ENCODE measurements around the gene CAMTA1.
"Not testable (repeated sequence)": the region's sequence is repeated elsewhere in the genome, so short reads cannot be mapped to it uniquely, and the experiment has no call there.

CAMTA1 gene

DNA sequence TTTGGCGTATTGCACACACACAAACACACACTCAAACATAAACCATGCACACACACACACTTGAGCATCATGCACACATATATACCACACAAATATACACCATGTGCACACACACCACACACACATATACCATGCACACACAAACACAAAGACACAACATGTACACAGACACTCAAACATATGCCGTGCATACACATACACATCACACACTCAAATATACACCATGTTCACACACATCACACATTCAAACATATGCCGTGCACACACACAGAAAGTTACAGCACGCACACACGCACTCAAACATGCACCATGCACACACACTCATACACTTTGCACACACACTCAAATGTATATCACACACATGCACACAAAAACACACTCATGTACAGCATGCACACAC lies 361.5 kb downstream of the CAMTA1 start:
- DNase-seq (ENCODE audit: low read depth, low spot score), result no peak

DNA sequence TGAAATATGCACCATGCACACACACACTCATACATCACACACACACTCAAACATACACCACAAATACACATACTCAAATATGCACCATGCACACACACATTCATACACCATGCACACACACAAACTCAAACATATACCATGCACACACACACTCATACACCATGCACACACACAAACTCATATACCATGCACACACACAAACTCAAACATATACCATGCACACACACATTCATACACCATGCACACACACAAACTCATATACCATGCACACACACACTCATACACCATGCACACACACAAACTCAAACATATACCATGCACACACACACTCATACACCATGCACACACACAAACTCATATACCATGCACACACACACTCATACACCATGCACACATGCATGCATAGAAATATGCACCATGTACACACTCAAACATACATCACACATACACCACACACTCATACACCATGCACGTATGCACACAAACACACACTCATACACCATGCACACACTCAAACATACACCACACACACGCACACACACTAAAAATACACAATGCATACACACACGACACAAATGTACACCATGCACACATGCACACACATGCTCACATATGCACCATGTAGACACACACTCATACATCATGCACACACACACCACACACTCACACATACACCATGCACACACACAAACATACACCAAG lies 362.5 kb downstream of the CAMTA1 start:
- not testable (repeated sequence) for DNase-seq (ENCODE audit: low read depth, low spot score)

DNA sequence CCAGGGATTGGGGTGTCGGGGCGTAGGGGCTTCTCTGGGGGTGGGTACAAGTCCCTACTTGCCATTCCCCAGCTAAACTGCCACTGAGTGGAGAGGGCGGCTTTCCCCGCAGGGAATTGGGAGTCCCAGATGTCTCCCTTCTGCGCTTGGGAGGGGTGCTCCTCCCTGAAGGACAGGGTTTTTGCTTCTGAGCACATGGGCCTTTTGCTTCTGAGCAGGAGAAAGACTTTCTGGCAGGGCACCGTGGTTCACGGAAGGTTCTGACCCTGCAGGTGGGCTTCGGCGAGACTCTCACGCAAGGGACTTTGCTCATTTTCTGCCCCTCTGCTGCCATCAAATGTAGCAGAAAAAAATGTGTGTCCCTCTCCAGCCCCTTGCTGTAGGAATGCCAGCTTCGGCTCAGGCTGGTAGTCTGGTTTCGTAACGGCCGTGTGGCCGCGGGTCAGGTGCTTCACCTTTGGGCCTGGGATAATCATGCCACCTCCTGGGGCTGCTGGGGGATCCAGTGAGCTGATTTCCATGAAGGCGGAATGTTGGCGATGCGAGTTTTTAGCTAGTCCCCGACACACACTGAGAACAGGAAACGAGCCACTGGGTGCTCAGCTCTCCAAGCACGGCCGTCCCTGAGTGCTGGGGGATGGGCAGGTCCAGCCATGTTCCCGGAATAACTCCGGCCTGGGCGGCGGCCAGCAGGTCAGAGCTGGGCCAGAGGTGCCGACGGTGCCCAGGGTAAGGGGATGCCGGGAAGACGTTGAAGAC lies 364.0 kb downstream of the CAMTA1 start:
- DNase-seq (ENCODE audit: low read depth, low spot score), result peak; percentile 58

DNA sequence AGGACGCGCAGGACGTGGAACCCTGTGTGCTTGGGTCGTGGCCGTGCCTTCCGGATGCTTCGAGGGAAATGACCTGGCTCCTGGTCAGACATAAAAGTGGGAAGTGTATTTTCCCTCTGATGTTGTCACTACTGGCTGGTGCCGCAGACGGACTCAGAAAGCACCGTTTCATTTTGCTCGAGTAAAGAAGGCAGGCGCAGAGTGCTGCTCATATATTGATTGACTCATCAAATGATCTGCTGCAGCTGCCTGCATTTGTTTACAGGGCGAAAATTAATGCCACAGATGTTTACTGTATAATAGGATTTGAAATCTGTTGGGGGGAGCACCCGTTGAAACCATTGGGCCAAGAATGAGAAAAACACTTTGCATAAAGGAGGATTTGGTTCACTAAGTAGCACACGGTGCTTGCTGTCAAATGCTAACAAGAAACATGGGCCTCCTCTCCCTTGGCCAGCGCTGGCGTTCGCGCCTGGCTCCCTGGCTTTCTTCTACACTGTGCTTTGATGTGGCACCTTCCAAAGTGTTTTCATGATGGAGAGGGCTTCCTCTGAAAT lies 365.5 kb downstream of the CAMTA1 start:
- DNase-seq (ENCODE audit: low read depth, low spot score), result no peak

DNA sequence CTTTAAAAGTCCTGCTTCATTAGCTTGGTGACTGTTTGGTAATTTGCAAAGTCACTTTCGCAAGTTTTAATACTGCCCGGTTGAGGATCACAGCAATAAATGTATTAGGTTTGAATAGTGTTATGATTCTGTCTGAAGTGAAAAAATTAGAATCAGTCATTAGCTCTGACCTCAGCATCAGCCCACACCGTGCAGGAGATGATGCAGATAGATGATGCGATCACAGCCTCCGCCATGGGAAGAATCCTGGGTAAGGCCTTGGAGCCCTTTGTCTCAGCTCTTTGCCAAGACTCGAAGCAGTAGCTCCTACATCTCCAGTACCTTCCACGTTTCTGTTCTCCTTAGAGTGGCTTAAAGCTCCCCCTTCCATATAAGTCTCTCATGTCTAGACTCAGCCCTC lies 366.7 kb downstream of the CAMTA1 start:
- DNase-seq (ENCODE audit: low read depth, low spot score), result no peak

DNA sequence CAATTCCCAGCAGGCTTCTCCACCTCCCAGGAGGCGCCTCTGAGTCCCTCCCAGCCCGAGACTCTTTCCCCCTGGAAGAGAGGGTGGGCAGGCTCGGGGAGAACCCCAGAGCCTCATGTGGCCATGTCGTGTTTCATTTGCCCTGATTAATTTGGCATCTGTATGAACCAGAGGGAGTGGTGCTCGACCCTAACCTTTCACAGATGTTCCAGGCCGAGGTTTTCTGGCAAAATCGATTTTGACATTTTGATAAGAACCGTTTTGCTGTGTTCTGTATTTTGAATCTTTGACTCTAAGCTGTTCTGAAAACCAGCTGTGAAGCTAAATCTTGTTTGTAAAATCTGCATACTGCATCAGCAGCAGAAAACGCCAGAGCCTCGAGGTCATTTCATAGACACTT lies 367.4 kb downstream of the CAMTA1 start:
- no peak for DNase-seq (ENCODE audit: low read depth, low spot score)

DNA sequence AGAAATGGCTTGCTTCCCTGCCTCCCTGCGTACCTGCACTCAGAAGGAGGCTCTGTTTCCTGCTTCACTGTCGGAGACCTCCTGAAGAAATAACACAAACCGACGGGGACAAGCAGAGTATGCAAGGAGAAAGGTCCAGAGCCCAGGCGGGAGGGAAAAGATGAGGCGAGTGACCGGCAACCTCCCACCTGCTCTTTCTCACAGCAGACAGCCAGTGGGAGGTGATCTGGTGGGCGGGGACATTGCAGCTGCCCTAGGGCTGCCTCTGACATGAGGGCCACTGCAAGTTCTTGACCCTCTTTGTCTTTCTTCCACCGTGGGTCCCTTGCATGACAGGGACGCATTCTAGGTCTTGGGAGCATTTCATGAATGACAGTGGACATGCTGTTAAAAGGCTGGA lies 368.2 kb downstream of the CAMTA1 start:
- peak; percentile 36 for DNase-seq (ENCODE audit: low read depth, low spot score)

DNA sequence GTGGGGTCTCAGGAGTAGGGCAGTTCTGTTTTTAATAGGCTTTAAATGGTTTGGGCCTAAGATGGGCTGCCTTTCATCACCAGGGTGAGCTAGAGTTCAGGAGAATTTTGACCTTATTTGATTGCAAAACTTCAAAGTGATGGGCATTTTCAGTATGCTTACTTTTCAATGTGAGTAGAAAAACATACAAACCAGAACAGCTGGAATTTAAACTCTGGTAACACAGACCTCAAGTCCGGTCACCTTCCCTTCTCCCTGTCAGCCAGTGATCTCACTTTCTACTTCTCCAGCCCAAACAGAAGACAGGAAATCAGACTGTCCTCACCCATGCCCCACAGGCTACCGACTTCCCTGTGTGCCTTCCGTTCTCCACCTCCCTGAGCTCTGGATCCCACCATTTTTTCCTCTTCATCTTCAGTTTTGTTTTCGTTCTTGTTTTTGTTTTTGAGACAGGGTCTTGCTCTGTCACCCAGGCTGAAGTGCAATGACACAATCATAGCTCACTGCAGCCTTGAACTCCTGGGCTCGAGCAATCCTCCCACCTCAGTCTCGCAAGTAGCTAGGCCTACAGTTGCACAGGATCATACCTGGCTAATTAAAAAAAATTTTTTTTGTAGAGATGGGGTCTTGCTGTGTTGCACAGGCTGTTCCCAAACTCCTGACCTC lies 374.0 kb downstream of the CAMTA1 start:
- DNase-seq (ENCODE audit: low read depth, low spot score), result no peak

DNA sequence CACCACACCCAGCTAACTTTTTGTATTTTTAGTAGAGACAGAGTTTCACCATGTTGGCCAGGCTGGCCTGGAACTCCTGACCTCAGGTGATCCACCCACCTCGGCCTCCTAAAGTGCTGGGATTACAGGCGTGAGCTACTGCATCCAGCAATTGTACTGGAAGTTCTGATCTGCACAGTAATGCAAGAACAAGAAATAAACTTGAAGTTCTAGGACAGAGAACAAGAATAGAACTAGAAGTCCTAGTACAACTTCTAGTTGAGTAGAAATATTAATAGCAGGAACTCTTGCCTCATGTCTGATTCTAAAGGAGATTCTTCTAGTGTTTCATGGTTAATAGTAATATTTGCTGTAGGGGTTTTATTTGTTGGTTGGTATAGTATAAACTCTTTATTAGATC lies 383.3 kb downstream of the CAMTA1 start:
- DNase-seq (ENCODE audit: low read depth, low spot score), result not testable (repeated sequence)

DNA sequence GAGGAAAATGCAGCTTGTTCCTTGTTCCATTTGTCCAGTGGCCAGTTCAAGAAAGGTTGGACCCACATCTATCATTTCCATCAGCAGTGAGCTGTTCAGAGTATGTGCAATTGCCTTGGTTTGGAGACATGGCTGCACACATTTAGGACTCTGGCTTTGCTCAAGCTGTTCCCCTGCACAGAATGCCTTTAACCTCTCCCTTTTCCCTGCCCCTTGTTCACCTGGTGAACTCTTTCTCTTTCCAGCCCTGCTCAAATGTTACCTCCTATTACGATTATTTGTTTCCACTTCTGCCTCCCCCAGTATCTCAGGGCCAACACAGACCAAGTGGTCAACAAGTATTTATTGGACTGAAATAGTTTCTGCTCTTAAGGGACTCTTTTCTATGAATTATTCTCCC lies 385.9 kb downstream of the CAMTA1 start:
- DNase-seq (ENCODE audit: low read depth, low spot score), result no peak

DNA sequence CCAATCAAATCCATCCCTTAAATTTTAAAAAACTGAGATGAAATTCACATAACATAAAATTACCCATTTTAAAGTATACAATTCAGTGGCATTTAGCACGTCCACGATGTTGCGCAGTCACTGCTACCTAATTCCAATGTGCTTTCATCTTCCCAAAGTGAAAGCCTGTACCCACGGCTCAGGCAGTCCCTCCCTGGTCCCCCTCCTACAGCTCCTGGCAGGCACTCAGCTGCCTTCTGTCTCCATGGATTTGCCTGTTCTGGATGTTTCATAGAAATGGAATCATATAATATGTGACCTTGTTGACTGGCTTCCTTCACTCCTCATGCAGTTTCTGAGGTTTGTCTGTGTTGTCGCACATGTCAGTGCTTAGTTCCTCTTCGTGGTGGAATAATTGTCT lies 386.3 kb downstream of the CAMTA1 start:
- DNase-seq (ENCODE audit: low read depth, low spot score), result no peak

DNA sequence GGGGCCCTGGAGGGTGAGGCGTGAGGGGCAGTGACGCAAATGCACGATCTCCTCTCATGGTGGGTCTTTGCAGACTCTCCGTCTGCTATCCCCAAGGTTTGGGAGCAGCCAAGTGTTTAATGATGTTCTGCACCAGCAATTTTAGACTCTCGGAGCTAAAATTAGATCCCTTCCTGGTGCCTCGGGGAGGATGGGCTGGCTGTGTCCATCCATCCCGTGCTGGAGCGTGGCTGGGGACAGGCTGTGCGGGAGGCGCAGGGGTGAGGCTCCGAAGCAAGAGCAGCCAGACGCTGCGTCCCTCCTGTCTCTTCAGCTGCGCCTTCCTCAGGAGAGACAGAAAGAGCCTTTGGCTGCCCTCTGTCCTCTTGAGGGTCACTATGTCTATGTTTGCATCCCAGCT lies 387.6 kb downstream of the CAMTA1 start:
- no peak for DNase-seq (ENCODE audit: low read depth, low spot score)

DNA sequence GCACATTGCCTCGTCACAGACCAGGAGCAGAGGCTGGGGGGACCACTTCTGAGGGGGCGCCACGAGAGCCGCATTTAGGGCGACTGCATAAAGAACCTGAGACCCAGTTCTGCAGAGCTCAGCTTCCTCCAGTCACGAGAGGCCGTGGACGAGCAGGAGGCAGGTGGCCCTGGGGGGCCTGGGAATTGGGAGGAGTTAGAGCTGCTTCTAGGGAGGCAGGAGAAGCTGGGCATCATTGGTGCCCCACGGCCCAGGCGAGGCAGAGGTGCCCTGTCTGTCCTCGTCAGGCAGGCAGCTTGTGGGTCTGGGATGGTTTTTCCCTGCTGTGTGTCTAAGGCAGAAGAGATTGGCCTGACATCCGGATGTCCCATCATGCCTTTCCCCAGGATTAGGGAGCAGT lies 389.3 kb downstream of the CAMTA1 start:
- no peak for DNase-seq (ENCODE audit: low read depth, low spot score)

DNA sequence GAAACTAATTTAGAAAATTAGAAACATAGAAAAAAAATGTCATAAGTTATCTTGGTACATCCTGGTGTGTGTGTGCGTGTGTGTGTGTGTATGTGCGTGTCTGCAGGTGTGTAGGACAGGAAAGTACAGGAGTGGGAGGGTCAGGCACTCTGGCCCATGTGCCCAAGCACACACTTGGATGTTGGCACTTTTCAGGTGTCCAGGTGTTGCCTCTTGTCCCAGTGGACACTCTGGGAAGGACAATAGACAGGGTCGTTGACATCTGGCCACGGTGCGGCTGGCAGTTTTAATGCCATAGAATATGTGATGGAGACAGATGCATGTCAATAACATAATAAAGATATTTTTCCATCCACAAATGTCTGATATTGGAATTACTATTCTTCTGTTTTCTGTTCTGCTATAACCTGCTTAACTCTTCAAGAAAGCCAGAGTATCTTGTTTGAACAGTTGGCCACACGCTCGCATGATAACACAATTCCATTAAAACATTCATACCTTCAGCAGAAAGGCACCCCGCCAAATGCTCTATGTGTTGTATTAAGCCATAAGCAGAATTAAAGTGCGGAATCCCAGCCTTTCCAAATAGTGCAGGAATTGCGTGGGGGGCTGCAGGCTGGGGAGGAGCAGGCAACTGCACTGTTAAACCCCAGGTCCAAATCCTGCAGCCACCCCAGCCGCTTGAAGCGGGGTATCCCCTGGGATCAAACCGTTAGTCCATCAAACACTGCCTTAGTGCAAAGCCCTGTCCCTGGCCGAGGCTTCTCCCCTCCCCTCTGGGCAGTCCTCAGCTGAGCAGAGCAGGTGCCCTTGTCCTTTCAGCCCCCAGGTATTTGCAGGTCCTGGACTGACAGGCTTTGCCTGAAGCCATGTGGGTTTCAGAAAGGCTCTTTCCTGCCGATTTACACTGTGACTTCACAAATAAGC lies 390.0 kb downstream of the CAMTA1 start:
- DNase-seq (ENCODE audit: low read depth, low spot score), result no peak

DNA sequence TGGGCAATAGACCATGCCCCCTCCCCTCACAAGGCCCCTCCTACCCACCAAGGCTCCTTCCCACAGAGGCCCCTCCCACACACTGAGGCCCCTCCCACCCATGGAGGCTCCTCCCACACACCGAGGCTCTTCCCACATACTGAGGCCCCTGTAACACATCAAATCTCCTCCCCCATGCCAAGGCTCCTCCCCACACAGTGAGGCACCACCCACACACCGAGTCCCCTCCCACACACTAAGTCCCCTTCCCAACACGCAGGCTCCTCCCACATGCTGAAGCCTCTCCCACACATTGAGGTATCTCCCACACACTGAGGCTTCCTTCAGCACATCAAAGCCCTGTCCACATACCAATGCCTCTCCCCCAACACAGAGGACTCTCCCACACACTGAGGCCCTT lies 391.8 kb downstream of the CAMTA1 start:
- no peak for DNase-seq (ENCODE audit: low read depth, low spot score)

DNA sequence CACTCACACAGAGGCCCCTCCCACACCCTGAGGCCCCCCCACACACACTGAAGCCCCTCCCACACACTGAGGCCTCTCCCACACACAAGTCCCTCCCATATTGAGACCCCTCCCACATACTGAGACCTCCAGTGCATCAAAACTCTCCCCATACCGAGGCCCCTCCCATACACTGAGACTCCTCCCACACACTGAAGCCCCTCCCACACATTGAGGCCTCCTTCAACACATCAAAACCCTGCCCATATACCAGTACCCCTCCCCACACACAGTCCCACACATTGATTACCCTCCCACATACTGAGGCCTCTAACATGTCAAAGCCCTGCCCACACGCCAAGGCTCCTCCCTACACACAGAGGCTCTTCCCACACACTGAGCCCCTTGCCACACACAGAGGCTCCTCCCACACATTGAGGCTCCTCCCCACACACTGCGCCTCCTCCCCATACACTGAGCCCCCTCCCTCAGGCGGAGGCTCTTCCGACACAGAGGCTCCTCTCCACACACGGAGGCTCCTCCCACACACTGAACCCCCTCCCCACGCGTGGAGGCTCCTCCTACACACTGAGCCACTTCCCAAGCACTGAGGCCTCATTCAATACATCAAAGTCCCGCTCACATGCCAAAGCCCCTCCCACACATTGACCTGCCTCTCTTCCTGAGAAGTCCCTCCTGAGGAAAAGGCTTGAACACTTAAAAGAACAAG lies 392.3 kb downstream of the CAMTA1 start:
- DNase-seq (ENCODE audit: low read depth, low spot score), result peak; percentile 45

DNA sequence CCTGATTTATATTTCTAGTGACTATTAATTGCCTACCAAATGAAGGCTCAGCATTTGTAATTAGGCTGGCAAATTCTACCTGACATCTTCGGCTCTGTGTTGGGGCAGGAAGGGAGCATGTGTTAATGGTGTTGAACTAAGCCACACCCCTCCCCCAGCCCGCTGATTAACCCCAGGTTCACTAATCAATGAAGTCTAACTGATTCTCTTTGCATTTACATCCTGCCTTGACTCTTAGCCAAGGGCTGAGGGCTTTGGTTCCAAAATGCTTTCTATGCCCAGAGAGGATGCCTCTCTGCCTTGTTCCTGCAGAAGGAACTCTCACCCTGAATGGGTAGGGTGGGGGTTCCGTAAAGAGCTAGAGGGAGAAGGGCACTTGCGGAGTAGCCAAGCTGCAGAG lies 393.1 kb downstream of the CAMTA1 start:
- DNase-seq (ENCODE audit: low read depth, low spot score), result no peak

DNA sequence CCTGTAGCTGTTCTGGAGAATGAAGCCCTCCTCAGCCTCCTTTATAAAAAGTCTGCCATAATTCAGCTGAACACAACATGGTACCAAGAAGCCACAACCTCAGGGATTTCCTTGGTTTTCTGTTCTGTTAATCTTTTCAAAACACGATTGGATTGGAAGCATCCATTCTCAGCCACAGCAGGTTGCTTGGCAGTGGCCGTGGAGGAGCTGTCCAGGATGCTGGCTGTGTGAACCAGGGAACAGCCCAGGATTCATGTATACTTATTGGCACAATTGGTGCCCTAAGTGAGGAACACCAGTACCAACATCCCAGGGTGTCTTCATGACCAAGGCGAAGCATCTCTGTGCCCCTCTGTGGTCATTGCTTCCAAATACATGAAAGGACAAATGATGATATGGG lies 393.5 kb downstream of the CAMTA1 start:
- no peak for DNase-seq (ENCODE audit: low read depth, low spot score)

DNA sequence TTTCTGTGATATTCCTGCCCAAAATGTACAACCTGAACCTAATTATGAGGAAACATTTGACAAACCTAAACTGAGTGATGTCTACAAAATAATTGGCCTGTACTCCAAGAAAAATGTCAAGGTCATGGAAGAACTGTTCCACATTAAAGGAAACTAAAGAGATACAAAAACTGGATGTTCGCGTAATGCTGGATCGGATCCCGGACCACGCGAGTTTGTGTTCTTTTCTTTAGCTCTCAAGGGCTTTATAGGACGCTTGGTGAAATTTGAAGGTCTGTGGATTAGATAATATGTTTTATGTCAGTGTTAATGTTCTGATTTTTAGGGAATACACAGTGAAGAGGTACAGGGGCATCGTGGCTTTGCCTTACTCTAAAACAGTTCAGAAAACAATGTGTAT lies 400.5 kb downstream of the CAMTA1 start:
- no peak for DNase-seq (ENCODE audit: low read depth, low spot score)

DNA sequence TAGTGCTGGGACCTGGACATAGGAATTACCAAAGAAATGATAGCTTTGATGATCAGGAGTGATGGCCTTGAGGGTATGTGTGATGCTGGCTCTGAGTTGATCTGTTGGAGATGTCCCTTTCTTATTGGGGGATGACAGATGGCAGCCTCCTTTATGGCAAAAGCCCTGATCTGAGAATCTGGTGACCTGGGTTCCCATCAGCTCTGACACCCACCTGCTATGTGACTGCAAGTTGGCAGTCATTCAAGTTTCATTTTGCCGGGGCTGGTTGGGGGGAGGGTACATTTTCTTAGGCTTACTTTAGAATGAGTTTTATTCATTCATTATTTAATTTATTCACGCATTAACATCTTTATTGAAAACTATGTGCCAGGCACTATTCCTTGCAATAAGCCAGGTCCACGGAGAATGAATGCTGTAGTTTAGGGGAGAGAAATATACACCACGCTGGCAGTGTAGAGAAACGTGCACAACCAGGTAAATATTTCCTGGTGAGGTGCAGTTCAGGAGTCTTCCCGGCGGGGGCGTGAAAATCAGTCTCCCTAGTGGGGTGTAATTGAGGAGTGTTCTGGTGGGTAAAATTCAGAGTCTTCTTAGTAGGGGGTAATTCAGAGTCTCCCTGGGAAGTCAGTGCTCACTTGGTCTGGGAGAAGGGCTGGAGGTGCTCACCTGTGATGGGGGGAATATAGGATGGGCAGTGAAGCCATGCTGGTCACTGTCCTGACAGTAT lies 401.3 kb downstream of the CAMTA1 start:
- DNase-seq (ENCODE audit: low read depth, low spot score), result no peak
